SK-N-SH (cell line): ENCODE measurements around the gene TMEM164. TPM values are rescaled to one million over a fixed set of nuclear protein-coding genes. Genes with fewer than 3 reads are reported as not detected.

Experiments
- CTCF ChIA-PET: fragments of 300-600, 350-600 bp; formaldehyde crosslinking; extraction: SDS; loops from one replicate; lab custom pipeline; 2021; lab: Yijun Ruan, JAX
- POLR2A ChIA-PET: fragments of 350-600 bp; sonication (Branson Sonifier 250); formaldehyde crosslinking; extraction: SDS; loops from one replicate; lab custom pipeline; 2020; ENCODE audit warnings: antibody characterized with exemption, inconsistent platforms; lab: Yijun Ruan, JAX
- DNase-seq: peaks from one replicate; pipeline ENCODE4 v3.0.0; 2012
- H2AFZ ChIP-seq: fragments of 200-600 bp; sonication (generic); 2 replicates; pipeline ENCODE4 v1.8.1; 2016; ENCODE audit warnings: antibody characterized with exemption, mild to moderate bottlenecking, low read depth
- H3F3A ChIP-seq: fragments of 200-600 bp; sonication (generic); replicated peaks from 2 replicates; pipeline ENCODE3; 2016; ENCODE audit warnings: antibody characterized with exemption, mild to moderate bottlenecking; ENCODE audit not compliant: insufficient read depth
- H3K27ac ChIP-seq, 2 experiments: fragments of 200-500 bp in 1 of 2; fragments of 200-600 bp in 1 of 2; sonication (Bioruptor generic) in 1 of 2; sonication (generic), shearing (Covaris generic) in 1 of 2; 2 replicates each; pipeline versions ENCODE4 v1.5.1 to v1.6.1; 2014 to 2016; ENCODE audit warnings: low read depth in 2 of 2, inconsistent platforms in 1 of 2, low read length in 1 of 2, mild to moderate bottlenecking in 1 of 2, mixed read lengths in 1 of 2
- H3K27me3 ChIP-seq: fragments of 200-600 bp; sonication (generic), shearing (Covaris generic); 2 replicates; pipeline ENCODE4 v1.6.1; 2016; ENCODE audit warnings: mixed run types; ENCODE audit not compliant: insufficient read depth
- H3K36me3 ChIP-seq, 2 experiments: fragments of 200-500 bp in 1 of 2; fragments of 200-600 bp in 1 of 2; sonication (Bioruptor generic) in 1 of 2; sonication (generic) in 1 of 2; replicated peaks in 1 of 2; 2 replicates each; pipeline versions ENCODE3 to v1.5.1; 2014 to 2016; ENCODE audit warnings: low read length in 1 of 2, mild to moderate bottlenecking in 1 of 2; ENCODE audit not compliant: insufficient read depth in 2 of 2, control insufficient read depth in 1 of 2
- H3K4me1 ChIP-seq, 2 experiments: fragments of 200-500 bp in 1 of 2; fragments of 200-600 bp in 1 of 2; sonication (Bioruptor generic) in 1 of 2; sonication (generic), shearing (Covaris generic) in 1 of 2; 2 replicates each; pipeline versions ENCODE4 v1.5.1 to v1.6.1; 2014 to 2016; ENCODE audit warnings: low read depth in 1 of 2, low read length in 1 of 2, mixed run types in 1 of 2; ENCODE audit not compliant: insufficient read depth in 2 of 2, control insufficient read depth in 1 of 2
- H3K4me2 ChIP-seq: fragments of 200-600 bp; sonication (generic), shearing (Covaris generic); 2 replicates; pipeline ENCODE4 v1.6.1; 2017; ENCODE audit warnings: mixed run types
- H3K4me3 ChIP-seq, 2 experiments: fragments of 200-500 bp in 1 of 2; fragments of 200-600 bp in 1 of 2; sonication (Bioruptor generic) in 1 of 2; sonication (generic), shearing (Covaris generic) in 1 of 2; 2 replicates each; pipeline versions ENCODE4 v1.5.1 to v1.8.1; 2014 to 2016; ENCODE audit warnings: low read depth in 2 of 2, inconsistent platforms in 1 of 2, low read length in 1 of 2, mild to moderate bottlenecking in 1 of 2, mixed read lengths in 1 of 2, moderate library complexity in 1 of 2
- H3K79me2 ChIP-seq: fragments of 200-600 bp; sonication (generic); 2 replicates; pipeline ENCODE4 v1.8.1; 2017; ENCODE audit warnings: mild to moderate bottlenecking; ENCODE audit not compliant: insufficient read depth
- H3K9ac ChIP-seq: fragments of 200-600 bp; sonication (generic); 2 replicates; pipeline ENCODE4 v1.6.1; 2017; ENCODE audit warnings: mixed run types
- H3K9me2 ChIP-seq: fragments of 200-600 bp; sonication (generic); 2 replicates; pipeline ENCODE4 v1.6.1; 2017; ENCODE audit warnings: mixed run types
- H3K9me3 ChIP-seq: fragments of 200-600 bp; sonication (generic); 2 replicates; pipeline ENCODE4 v1.6.1; 2017; ENCODE audit warnings: mixed run types, mild to moderate bottlenecking, moderate library complexity
- H4K20me1 ChIP-seq: fragments of 200-600 bp; sonication (generic); 2 replicates; pipeline ENCODE4 v1.6.1; 2017; ENCODE audit warnings: mild to moderate bottlenecking, mixed run types; ENCODE audit not compliant: insufficient read depth
- ELF1 ChIP-seq: IDR thresholded peaks from 2 replicates; pipeline ENCODE4 v1.4.0; 2012
- EP300 ChIP-seq, 2 experiments: IDR thresholded peaks; 2 replicates each; pipeline versions ENCODE4 v1.4.0 to v1.6.1; 2012; ENCODE audit warnings: borderline replicate concordance in 1 of 2, low read depth in 1 of 2, low read length in 1 of 2
- FOSL2 ChIP-seq: IDR thresholded peaks from 2 replicates; pipeline ENCODE4 v1.4.0; 2012; ENCODE audit warnings: low read depth, mild to moderate bottlenecking, moderate library complexity, borderline replicate concordance
- FOXJ3 ChIP-seq: sonication (generic); formaldehyde crosslinking; IDR thresholded peaks from 2 replicates; pipeline ENCODE4 v1.5.1; 2020; ENCODE audit warnings: mild to moderate bottlenecking, missing genetic modification reagents
- GABPA ChIP-seq: IDR thresholded peaks from 2 replicates; pipeline ENCODE4 v1.4.0; 2012; ENCODE audit warnings: low read depth, mild to moderate bottlenecking
- GATA2 ChIP-seq: sonication (generic); formaldehyde crosslinking; IDR thresholded peaks from 2 replicates; pipeline ENCODE4 v1.5.0; 2020; ENCODE audit warnings: mild to moderate bottlenecking, missing genetic modification reagents
- MXI1 ChIP-seq: IDR thresholded peaks from 2 replicates; pipeline ENCODE4 v1.6.1; 2012; ENCODE audit warnings: mild to moderate bottlenecking, low read depth, low read length, improper control_type of control experiment
- NFIC ChIP-seq: IDR thresholded peaks from 2 replicates; pipeline ENCODE4 v1.4.0; 2012; ENCODE audit warnings: borderline replicate concordance
- RCOR1 ChIP-seq: fragments of 150-350 bp; IDR thresholded peaks from 2 replicates; pipeline ENCODE4 v1.6.1; 2017; ENCODE audit warnings: antibody characterized with exemption, low read length
- REST ChIP-seq: IDR thresholded peaks from 2 replicates; pipeline ENCODE4 v1.6.1; 2012; ENCODE audit warnings: mild to moderate bottlenecking, low read depth, low read length, moderate library complexity
- RFX5 ChIP-seq: IDR thresholded peaks from 2 replicates; pipeline ENCODE4 v1.6.1; 2012; ENCODE audit warnings: mild to moderate bottlenecking, improper control_type of control experiment, low read length
- RXRA ChIP-seq: IDR thresholded peaks from 2 replicates; pipeline ENCODE4 v1.4.0; 2012; ENCODE audit warnings: low read depth, mild to moderate bottlenecking, borderline replicate concordance
- SIN3A ChIP-seq: IDR thresholded peaks from 2 replicates; pipeline ENCODE4 v1.6.1; 2012; ENCODE audit warnings: low read depth, mild to moderate bottlenecking, low read length, moderate library complexity, borderline replicate concordance
- SMC3 ChIP-seq: IDR thresholded peaks from 2 replicates; pipeline ENCODE4 v1.6.1; 2012; ENCODE audit warnings: low read depth, low read length, improper control_type of control experiment
- TAF1 ChIP-seq: IDR thresholded peaks from 2 replicates; pipeline ENCODE4 v1.6.1; 2012; ENCODE audit warnings: low read depth, mild to moderate bottlenecking, low read length, moderate library complexity, borderline replicate concordance
- TCF12 ChIP-seq: IDR thresholded peaks from 2 replicates; pipeline ENCODE4 v1.4.0; 2012
- YY1 ChIP-seq: IDR thresholded peaks from 2 replicates; pipeline ENCODE4 v1.4.0; 2012; ENCODE audit warnings: low read depth, mild to moderate bottlenecking
- WGBS: methylation state at CpG from one replicate; pipeline ENCODE4 v1.1.6; 2017; ENCODE audit warnings: low lambda C conversion rate; 5-methylcytosine and 5-hydroxymethylcytosine counted together
- polyA plus RNA-seq, 3 experiments: library from polyadenylated mRNA; depleted of rRNA; stranded (reverse); fragments of >200 nt; gene quantifications; 2 replicates each; pipeline ENCODE4 v1.2.3, GENCODE V29; 2012
- TF ChIP-seq, protein P1 (sequence below): fragments of 200-600 bp; sonication (generic); IDR thresholded peaks from 2 replicates; pipeline ENCODE4 v1.6.1; 2017; ENCODE audit warnings: antibody characterized with exemption, mild to moderate bottlenecking, moderate library complexity
- TF ChIP-seq, protein P2 (sequence below): IDR thresholded peaks from 2 replicates; pipeline ENCODE4 v1.4.0; 2012; ENCODE audit warnings: low read depth
- TF ChIP-seq, protein P3 (sequence below): IDR thresholded peaks from 2 replicates; pipeline ENCODE4 v1.4.0; 2012; ENCODE audit warnings: low read depth, borderline replicate concordance

TMEM164 gene
- polyA plus RNA-seq, 1 of the 3 experiments (the other 2 are of a cell fraction): 11.9 TPM

- H3K9me3 ChIP-seq: no peaks in the 10 kb centered on the region
- CTCF ChIA-PET: no interaction called here
Measured at GRCh38 chrX:110214684-110215083, 211.8 kb downstream of the TMEM164 start.

More at GRCh38 chrX:110214684-110215083, 211.8 kb downstream of the TMEM164 start:
- Histone ChIP-seq H2AFZ (no peak overlapping the region), H3K36me3 (no peaks in the 10 kb centered on the region), H3K79me2 (no peaks in the 10 kb centered on the region), H3K4me3 (no peak overlapping the region), H3K27ac (no peak overlapping the region), H3F3A (peaks cover 2% of the 10 kb centered on the region), H3K27me3 (no peaks in the 10 kb centered on the region), H3K9me2 (no peaks in the 10 kb centered on the region), H3K4me1 (peaks cover 0 to under 1% of the 10 kb centered on the region in 2 experiments; a peak in 1 of 4 replicates), H4K20me1 (no peaks in the 10 kb centered on the region), H3K9ac (no peak overlapping the region), H3K4me2 (no peak overlapping the region)
- TF ChIP-seq, protein P1, sequence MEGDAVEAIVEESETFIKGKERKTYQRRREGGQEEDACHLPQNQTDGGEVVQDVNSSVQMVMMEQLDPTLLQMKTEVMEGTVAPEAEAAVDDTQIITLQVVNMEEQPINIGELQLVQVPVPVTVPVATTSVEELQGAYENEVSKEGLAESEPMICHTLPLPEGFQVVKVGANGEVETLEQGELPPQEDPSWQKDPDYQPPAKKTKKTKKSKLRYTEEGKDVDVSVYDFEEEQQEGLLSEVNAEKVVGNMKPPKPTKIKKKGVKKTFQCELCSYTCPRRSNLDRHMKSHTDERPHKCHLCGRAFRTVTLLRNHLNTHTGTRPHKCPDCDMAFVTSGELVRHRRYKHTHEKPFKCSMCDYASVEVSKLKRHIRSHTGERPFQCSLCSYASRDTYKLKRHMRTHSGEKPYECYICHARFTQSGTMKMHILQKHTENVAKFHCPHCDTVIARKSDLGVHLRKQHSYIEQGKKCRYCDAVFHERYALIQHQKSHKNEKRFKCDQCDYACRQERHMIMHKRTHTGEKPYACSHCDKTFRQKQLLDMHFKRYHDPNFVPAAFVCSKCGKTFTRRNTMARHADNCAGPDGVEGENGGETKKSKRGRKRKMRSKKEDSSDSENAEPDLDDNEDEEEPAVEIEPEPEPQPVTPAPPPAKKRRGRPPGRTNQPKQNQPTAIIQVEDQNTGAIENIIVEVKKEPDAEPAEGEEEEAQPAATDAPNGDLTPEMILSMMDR: no peak
- TF ChIP-seq RCOR1 (no peak), MXI1 (no peak), REST (no peak), EP300 (IDR thresholded peaks at IDR 0.05; ENCODE audit: borderline replicate concordance in 1 of 2, low read depth in 1 of 2, low read length in 1 of 2) (no peak), SMC3 (no peak), GATA2 (CRISPR knock-in tag) (no peak), TAF1 (no peak), FOSL2 (no peak), ELF1 (no peak), RXRA (no peak), FOXJ3 (CRISPR knock-in tag) (no peak), TCF12 (no peak), SIN3A (no peak), RFX5 (no peak), NFIC (no peak), YY1 (no peak), GABPA (no peak)
- TF ChIP-seq, protein P2, sequence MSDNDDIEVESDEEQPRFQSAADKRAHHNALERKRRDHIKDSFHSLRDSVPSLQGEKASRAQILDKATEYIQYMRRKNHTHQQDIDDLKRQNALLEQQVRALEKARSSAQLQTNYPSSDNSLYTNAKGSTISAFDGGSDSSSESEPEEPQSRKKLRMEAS: no peak
- TF ChIP-seq, protein P3, sequence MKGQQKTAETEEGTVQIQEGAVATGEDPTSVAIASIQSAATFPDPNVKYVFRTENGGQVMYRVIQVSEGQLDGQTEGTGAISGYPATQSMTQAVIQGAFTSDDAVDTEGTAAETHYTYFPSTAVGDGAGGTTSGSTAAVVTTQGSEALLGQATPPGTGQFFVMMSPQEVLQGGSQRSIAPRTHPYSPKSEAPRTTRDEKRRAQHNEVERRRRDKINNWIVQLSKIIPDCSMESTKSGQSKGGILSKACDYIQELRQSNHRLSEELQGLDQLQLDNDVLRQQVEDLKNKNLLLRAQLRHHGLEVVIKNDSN: no peak
- DNase-seq: no peak
- 45% methylated on average over 1 of the region's 1 CpG for WGBS
- POLR2A ChIA-PET: no interaction called here
